Measurements from ENCODE around the gene TRIM49C. TPM values are rescaled to one million over a fixed set of nuclear protein-coding genes. Genes with fewer than 3 reads are reported as not detected.
"Not testable (repeated sequence)": the region's sequence is repeated elsewhere in the genome, so short reads cannot be mapped to it uniquely, and the experiment has no call there.

TRIM49C gene, protein sequence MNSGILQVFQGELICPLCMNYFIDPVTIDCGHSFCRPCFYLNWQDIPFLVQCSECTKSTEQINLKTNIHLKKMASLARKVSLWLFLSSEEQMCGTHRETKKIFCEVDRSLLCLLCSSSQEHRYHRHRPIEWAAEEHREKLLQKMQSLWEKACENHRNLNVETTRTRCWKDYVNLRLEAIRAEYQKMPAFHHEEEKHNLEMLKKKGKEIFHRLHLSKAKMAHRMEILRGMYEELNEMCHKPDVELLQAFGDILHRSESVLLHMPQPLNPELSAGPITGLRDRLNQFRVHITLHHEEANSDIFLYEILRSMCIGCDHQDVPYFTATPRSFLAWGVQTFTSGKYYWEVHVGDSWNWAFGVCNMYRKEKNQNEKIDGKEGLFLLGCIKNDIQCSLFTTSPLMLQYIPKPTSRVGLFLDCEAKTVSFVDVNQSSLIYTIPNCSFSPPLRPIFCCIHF
- not detected for polyA plus RNA-seq (2012; ENCODE audit: insufficient read depth, insufficient read length)

DNA sequence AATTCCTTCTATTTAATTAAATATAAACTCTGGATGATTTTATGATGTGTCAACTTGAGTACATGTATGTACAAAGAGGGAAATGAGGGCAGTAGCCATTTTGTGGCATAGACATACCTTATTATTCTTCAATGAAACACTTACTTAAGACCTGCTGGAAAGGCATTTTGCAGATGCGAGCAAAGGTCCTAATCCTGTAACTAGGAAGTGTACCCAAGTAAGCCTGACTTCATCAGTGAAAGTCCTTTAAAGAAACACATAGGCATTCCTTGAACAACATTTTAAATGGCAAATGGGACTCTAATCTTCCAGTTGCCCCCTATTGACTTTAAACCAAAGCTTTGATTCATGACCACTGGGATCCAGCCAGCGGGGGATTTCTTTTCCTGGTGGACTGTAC, at the start of gene TRIM49C:
TSS of gene TRIM49C (plus strand) at position 301 of the 400 bp plus-strand sequence. CDS start 4,106 bp downstream, outside the sequence.
- H3K4me3 ChIP-seq (ENCODE audit: low read length); DNase-seq (ENCODE audit: low read depth, low spot score): not testable (repeated sequence)

DNA sequence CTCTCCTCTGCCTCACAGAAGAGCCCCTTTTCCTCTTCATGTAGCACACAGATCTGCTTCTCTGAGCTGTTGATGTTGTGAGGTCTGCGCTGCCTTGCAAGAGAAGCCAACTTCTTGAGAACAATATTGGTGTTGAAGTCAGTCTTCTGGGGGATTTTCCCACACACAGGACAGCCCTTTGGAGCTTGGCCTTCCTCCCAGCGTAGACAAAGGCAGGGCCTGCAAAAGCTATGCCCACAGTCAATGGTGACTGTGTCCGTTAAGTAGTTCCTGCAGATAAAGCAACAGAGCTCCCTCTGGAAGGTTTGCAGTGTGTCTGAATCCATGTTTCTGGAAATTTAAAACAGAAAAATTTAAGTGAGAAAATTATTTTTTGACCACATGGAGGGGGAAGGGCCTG, 6.7 kb upstream of the TRIM49C start:
- not testable (repeated sequence) for DNase-seq (ENCODE audit: low read depth, low spot score); H3K4me3 ChIP-seq (ENCODE audit: low read length)

DNA sequence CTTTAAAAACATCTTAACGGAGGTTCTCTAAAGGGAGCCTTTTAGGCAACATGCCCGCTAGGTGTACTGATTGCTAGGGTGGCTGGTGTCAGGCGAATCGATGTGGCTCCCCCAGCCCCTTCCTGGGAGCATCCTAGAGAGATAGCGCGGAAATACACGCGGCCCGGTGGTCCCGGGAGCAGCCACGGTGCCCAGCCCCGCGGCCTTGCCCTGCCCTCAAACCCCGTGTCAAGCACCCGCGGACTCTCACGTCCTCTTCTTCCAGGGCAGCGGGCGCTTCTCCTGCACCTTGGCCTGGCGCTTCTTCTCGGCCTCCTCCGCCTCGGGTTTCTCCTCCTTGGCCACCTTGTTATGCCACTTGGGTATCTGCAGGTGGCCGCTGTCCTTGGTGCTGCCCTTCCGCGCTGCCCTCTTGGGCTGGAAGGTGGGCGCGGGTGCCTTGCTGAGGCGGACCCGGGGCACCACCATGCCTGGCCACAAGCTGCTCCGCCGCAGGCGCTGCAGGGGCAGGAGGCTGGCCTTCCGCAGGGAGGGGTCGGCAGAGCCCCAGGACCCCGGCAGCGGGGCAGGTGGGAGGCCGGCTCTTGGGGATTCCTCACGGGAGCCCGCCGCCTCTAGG, 20.8 kb downstream of the TRIM49C start:
- DNase-seq (ENCODE audit: low read depth, low spot score); H3K4me3 ChIP-seq (ENCODE audit: low read length): not testable (repeated sequence)

DNA sequence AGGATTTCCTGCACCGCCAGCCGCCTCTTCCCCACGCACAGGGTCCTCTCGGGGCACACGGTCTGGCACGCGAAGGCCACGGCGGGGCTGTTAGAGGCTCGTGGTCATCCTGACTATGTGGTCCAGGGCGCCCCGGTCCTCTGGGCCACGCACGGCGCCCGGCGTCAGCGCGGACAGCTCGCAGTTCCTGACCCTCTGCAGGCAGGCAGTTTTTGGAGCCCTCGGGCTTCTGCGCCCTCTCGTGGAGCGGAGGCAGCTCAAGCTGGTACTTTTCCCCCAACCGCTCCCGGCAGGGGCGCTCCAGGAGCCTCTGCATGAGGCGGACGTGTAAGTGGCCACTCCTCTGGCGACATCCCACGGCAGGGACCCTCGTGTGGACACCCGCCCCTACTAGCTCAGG, 21.4 kb downstream of the TRIM49C start:
- H3K4me3 ChIP-seq (ENCODE audit: low read length); DNase-seq (ENCODE audit: low read depth, low spot score): not testable (repeated sequence)

DNA sequence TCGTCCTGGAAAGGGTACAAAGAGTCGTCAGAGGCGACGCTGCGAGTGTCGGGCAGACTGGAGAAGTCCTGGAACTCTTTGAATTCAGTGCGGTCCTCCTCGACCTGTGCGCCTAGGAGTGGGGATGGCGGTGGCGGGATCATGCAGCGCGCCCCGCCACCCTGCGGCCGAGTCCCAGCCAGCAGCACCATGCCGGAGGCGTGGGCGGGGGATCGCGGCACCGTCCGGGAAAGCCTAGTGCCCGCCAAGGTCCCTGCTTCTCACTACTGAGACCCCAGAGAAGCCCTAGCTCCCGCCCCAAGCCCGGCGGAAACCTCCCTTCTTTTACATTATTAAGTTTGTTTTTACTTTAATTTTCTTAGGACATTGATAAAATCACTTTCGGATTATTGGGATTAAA, 22.6 kb downstream of the TRIM49C start:
- not testable (repeated sequence) for DNase-seq (ENCODE audit: low read depth, low spot score); H3K4me3 ChIP-seq (ENCODE audit: low read length)

DNA sequence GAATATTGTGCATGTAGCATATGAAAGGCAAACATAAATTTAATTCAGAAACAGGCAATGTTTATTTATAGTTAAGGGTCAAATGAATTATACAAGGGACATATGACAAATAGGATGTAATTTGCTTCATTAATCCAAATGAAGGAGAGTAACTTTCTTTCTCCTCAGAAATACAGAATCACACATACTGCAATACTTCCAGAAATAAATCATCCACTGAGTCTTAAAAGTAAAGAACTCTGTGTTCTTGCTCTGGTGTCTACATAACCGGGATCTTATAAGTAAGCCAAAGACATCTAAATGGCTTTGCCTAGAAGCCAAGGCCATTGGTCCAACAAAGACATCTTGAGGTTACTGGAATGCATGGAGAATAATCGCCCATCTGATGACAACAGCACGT, 54.7 kb downstream of the TRIM49C start, which contains the start of gene UBTFL1:
TSS of gene UBTFL1 (plus strand) at position 301 of the 400 bp plus-strand sequence. CDS start at position 301, 0 bp downstream.
- not testable (repeated sequence) for DNase-seq (ENCODE audit: low read depth, low spot score); H3K4me3 ChIP-seq (ENCODE audit: low read length)

DNA sequence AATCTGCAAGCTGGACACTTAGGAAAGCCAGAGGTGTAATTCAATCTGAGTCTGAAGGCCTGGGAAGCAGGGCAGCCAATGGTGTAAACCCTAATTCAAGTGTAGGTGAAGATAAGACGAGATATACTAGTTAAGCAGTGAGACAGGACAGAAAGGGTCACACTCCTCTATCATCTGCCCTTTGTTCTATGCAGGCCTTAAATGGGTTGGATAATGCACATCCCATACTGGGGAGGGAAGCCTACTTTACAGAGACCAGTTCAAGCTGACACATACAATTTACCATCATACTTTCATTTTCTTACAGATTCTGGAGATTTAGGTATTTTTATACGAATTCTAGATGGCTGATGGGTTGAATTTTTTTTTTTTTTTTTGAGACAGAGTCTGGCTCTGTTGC, 57.8 kb downstream of the TRIM49C start:
- not testable (repeated sequence) for H3K4me3 ChIP-seq (ENCODE audit: low read length); DNase-seq (ENCODE audit: low read depth, low spot score)

Measured in Jurkat, Clone E6-1 (cell line).